SK-N-SH treated with all-trans-retinoic acid at 6 μM for 48 hours (cell line): ENCODE measurements around the gene PEX5L.

ENCODE experiments used
- ARNTL ChIP-seq: fragments of 450-650 bp; formaldehyde crosslinking; IDR thresholded peaks from 2 replicates; pipeline ENCODE4 v1.5.0; 2020; ENCODE audit warnings: low read depth, mild to moderate bottlenecking, moderate library complexity, borderline replicate concordance
- BACH2 ChIP-seq: fragments of 250-450 bp; sonication (Bioruptor Pico); IDR thresholded peaks from 2 replicates; pipeline ENCODE4 v1.9.0; 2021; ENCODE audit warnings: mild to moderate bottlenecking, borderline replicate concordance
- CREB5 ChIP-seq: fragments of 250-450 bp; sonication (Bioruptor Pico); IDR thresholded peaks from 2 replicates; pipeline ENCODE4 v1.5.1; 2020; ENCODE audit warnings: low read depth, mild to moderate bottlenecking, moderate library complexity
- CSRNP3 ChIP-seq: fragments of 250-450 bp; sonication (Bioruptor Pico); IDR thresholded peaks from 2 replicates; pipeline ENCODE4 v1.5.1; 2021; ENCODE audit warnings: mild to moderate bottlenecking, moderate library complexity
- ISL1 ChIP-seq: fragments of 250-450 bp; sonication (Bioruptor Pico); IDR thresholded peaks from 2 replicates; pipeline ENCODE4 v2.1.2; 2022; ENCODE audit warnings: mild to moderate bottlenecking, moderate library complexity
- PATZ1 ChIP-seq: fragments of 250-450 bp; sonication (Bioruptor Pico); IDR thresholded peaks from 2 replicates; pipeline ENCODE4 v1.8.0; 2020; ENCODE audit warnings: mild to moderate bottlenecking, moderate library complexity, borderline replicate concordance
- RARB ChIP-seq: fragments of 250-450 bp; sonication (Bioruptor Pico); IDR thresholded peaks from 2 replicates; pipeline ENCODE4 v1.8.0; 2021; ENCODE audit warnings: mild to moderate bottlenecking, moderate library complexity
- SNAI2 ChIP-seq: fragments of 250-450 bp; sonication (Bioruptor Pico); IDR thresholded peaks from 2 replicates; pipeline ENCODE4 v1.5.0; 2020; ENCODE audit warnings: mild to moderate bottlenecking, moderate library complexity
- TOX ChIP-seq: fragments of 250-450 bp; sonication (Bioruptor Pico); IDR thresholded peaks from 2 replicates; pipeline ENCODE4 v1.8.0; 2021; ENCODE audit warnings: mild to moderate bottlenecking, moderate library complexity, borderline replicate concordance
- ZFP3 ChIP-seq: fragments of 250-450 bp; sonication (Bioruptor Pico); IDR thresholded peaks from 2 replicates; pipeline ENCODE4 v1.5.0; 2020; ENCODE audit warnings: mild to moderate bottlenecking, moderate library complexity
- ZNF565 ChIP-seq: fragments of 450-650 bp; formaldehyde crosslinking; conservative IDR thresholded peaks from 2 replicates; pipeline ENCODE4 v1.5.0; 2020; ENCODE audit warnings: low read depth, mild to moderate bottlenecking, moderate library complexity
- ZNF70 ChIP-seq: fragments of 450-650 bp; formaldehyde crosslinking; IDR thresholded peaks from 2 replicates; pipeline ENCODE4 v1.5.0; 2020; ENCODE audit warnings: mild to moderate bottlenecking, moderate library complexity

- TF ChIP-seq PATZ1 (CRISPR knock-in tag) (no peak), ZNF565 (CRISPR knock-in tag) (no peak), SNAI2 (CRISPR knock-in tag) (no peak), ISL1 (no peak), CSRNP3 (CRISPR knock-in tag) (no peak), ZFP3 (CRISPR knock-in tag) (no peak), RARB (no peak), ARNTL (no peak), ZNF70 (CRISPR knock-in tag) (no peak), TOX (CRISPR knock-in tag) (no peak), CREB5 (no peak), BACH2 (no peak)
Observed at GRCh38 chr3:180078592-180078991, 41.9 kb upstream of the PEX5L start.
